GM21529 (cell line): ENCODE data around the gene SGCA.

Source experiments
- ATAC-seq: cut with Tn5 transposase; IDR thresholded peaks from one replicate; pipeline ENCODE4 v1.9.1; 2021; ENCODE audit not compliant: unreplicated experiment

SGCA gene

DNA sequence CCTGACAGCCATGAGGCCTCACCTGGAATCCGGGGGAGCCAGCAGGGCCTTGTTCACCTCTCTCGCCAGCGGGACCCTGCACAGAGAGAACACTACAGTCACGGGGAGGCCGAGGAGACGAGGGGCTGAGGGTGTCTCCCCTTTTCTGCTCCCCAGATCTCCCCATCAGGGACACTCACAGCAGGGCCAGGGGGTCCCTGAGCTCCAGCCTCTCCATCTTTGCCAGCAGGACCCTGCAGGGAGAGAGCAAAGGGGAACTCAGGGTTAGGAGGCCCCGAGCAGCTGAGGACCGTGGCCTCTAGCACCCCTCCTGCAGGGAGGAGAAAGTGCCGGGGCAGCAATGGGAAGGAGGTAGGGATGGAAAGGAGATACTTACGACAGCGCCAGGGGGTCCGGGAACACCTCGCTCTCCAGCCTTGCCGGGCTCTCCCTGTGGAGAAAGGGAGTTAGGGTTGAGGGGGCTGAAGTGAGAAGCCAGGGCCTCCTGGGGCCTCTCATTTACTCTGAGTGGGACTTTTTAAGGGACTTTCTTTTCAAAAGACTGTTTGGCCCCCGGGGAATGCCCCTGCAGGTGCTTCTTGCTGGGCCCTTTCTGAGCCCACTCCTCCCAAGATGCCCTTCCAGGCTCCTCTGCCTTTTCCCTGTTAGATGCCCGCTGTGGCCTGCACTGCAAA, 26.9 kb downstream of the SGCA start:
- no peak for ATAC-seq

DNA sequence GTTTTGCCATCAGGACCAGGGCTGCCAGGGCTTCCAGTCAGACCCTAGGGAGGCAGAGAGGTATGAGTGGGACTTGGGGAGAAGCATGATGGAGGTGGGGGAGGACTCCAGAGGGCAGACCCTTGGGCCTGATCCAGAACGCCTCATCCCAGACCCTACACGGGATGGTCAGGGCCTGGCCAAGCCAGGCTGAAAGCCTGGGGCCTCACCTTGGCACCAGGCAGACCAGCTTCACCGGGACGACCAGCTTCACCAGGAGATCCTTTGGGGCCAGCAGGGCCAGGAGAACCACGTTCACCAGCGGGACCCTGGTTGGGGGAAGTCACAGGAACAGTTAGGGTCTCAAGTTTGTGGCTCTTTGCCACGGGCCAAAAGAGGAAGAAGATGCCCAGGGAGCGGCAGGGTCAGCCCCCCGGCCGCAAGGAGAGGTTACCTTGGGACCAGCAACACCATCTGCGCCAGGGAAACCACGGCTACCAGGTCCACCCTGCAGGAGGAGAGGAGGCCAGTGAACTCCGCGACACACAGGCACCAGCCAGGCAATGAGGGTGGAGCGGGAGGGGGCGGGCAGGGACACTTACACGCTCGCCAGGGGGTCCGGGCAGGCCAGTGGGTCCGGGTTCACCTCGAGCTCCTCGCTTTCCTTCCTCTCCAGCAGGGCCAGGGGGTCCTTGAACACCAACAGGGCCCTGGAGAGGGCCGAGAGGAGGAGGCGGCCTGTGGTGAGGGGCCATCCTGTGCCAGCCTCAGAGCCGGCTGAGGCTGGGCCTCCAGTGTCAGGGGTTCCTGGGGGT, 28.5 kb downstream of the SGCA start:
- no peak for ATAC-seq

DNA sequence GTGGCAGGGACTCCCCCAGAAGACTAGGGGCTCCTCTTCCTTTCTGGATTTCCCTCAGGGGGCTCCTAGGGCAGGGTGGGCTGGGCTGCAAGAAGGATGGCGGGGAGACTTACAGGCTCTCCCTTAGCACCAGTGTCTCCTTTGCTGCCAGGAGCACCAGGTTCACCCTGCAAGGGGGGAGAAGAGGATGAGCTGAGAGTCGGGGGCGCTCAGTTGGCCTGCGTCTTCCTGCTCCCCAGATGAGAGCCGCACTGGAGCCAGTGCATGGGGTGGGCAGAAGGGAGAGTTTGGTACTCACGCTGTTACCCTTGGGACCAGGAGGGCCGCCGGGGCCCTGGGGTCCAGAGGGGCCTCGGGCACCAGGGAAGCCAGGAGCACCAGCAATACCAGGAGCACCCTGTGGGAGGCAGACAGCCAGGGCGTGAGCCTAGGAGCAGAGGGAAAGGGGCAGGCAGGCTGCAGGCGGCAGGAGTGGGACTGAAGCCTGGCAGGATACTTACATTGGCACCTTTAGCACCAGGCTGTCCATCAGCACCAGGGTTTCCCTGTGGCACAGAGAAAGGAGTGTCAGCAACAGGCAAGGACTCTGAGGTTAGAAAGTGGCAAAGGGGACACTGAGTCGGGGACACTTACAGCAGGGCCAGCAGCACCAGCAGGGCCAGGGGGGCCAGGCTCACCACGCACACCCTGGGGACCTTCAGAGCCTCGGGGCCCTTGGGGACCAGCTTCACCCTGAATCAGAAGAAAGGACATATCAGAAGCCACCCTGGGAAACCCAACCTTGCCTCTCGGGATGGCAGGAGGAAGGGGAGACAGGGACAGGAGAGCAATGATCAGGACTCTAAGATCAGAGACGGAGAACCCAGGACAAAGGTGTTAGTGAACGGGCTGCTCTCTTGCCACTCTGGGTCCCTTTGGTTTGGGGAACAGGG, 29.4 kb downstream of the SGCA start:
- ATAC-seq, result no peak

DNA sequence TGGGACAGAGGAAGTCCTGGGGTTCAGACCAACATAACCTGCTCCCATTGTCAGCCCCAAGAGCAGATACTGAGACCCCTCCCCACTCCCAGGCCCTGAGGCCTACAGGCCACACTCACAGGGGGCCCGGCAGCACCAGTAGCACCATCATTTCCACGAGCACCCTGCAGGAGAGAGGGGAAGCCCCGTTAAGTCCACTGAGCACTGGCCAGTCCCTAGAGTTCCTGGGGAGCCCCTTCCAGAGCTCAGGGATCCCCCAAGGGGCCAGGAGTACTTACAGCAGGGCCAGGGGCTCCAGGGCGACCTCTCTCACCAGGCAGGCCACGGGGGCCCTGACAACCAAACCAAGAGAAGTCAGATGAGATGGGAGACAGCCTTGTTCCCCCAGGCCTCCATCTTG, 30.2 kb downstream of the SGCA start:
- ATAC-seq, result no peak

DNA sequence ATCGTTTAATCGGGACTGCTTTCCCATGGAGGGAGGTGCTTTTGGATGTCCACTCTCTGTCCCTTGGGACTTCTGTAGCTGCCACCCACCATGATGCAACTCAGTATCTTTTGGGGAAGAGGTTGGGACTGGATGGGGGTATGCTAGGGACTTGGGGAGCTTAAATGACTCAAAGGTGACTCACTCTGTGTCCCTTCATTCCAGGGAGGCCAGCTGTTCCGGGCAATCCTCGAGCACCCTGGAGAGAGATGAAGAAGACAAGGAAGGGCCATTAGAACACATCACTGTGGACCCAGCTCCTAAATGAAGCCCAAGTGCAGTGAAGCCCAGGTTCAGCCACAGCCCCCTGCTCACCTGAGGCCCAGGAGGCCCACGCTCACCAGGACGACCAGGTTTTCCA, 31.0 kb downstream of the SGCA start:
- ATAC-seq, result no peak

DNA sequence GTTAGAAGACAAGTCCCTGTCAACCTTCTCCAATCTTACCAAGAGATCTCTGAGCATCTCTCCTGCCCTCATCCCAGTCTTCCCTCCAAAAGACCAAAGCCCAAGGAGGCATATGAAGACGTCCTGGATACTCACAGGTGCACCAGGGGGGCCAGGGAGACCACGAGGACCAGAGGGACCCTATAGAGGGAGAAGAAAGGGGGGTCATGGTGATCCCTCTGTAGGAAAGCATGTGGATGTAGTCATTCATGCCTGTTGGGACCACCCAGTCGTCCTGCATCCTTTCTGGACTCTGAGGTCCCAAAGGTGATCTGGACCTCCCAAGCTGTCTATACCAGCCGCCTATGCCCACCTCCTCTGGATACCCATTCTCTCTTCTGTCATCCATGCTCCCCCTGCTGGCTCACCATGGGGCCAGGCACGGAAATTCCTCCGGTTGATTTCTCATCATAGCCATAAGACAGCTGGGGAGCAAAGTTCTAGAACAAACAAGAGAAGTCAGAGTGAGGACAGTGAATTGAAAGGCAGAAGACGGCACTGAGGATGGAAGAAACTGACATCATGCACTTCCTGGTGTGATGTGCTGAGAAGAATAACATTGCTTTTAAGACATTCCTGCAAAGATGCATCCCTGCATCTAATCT, 32.3 kb downstream of the SGCA start:
- no peak for ATAC-seq

DNA sequence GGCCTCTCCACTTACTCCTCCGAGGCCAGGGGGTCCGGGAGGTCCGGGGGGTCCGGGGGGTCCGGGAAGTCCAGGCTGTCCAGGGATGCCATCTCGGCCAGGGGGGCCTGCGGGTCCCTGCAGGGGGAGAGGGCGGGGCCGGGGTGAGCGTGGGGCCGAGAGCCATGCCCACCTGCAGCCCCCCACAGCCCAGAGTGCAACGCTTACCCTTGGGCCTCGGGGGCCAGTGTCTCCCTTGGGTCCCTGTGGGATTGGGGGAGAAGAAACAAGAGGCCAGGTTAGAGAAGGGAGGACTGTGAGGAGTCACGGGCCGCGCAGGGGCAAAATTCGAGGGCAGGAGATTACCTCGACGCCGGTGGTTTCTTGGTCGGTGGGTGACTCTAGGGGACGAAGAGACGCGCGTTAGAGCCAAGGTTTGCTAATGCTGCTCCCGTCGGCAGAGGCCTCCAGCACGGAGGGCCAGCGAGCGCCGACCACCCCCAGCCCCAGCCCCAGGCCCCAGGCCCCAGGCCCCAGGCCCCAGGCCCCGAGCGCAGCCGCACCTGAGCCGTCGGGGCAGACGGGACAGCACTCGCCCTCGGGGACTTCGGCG, 33.5 kb downstream of the SGCA start:
- no peak for ATAC-seq

DNA sequence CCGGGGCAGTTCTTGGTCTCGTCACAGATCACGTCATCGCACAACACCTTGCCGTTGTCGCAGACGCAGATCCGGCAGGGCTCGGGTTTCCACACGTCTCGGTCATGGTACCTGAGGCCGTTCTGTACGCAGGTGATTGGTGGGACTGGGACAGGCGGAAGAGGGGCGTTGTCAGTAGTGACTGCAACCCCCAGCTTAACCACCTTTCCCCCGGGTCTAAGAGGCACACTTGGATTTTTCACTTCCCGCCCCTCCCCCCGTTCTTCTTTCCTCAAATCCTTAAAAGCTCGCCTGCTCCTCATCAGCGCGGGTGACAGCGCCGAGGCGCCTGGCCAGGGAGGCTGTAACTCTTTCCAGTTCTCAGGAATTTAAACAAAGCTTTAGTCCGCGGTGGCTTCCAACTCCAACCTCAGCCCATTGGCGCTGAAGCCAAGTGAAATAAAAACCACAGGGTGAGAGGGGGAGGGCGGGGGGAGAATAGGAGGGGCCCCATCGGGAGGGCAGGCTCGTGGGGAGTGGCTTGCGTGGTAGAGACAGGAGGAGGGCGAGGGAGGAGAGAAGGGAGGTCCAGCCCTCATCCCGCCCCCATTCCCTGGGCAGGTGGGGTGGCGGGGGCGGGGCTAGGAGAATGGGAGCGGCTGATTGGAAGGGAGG, 34.1 kb downstream of the SGCA start:
- ATAC-seq, result no peak

DNA sequence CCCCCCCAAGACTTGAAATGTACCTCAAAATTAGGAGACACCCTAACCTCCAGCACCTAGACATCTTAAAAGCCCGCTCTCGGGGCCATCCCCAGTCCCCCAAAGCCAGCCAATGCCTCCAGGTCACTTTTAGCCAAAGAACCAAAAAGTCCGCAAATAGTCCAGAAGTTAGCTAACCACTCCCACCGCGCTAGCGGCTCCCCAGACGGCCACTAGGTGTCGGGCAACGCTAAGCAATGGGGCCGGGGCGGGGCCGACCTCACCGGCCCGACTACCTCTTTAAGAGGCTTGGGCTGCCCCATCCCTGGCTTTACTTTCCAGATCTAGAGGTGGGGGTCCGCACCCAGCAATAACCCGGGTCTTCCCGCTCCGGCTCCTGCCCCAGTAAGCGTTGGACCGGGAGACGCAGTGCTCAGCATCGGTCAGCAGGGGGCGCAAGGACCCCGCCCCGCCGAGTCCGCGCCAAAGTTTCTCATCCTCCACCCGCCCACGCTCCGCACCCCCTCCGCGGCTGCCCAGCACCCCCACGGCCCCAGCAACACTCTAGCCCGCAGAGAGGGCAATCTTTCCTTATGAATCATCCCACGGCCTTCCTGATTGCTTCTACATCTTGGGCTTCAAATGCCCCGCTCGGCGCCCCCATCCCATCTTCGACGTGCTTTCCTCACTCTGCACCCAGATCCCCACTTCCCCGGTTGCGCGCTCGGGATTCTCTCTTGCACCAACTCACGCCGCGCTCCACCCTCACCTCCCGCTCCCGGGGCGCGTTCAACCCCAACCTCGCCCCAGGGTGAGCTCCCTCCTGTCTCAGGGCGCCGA, 34.9 kb downstream of the SGCA start:
- no peak for ATAC-seq

DNA sequence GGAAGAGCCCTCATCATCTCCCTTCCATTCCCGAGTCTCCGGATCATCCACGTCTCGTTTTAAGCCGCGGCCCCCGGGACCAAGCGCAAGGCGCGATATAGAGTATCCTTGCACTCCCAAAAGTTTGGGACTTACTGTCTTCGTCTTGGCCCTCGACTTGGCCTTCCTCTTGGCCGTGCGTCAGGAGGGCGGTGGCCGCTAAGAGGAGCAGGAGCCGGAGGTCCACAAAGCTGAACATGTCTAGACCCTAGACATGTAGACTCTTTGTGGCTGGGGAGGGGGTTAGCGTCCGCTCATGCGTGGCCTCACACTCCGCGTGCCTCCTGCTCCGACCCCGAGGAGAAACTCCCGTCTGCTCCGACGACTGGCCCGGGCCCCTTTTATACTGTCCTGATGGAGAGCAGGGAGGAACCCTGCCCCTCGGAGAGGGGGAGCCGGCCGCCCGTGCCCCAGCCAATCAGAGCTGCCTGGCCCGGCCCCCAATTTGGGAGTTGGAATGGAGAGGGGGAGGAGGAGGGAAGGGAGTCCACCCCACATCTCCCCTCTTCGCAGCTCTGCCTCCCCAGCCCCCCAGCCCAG, 35.6 kb downstream of the SGCA start, which contains the start of gene COL1A1:
TSS of gene COL1A1 (minus strand) at position 356 of the 579 bp plus-strand sequence. CDS start at position 238, 118 bp downstream.
- no peak for ATAC-seq

DNA sequence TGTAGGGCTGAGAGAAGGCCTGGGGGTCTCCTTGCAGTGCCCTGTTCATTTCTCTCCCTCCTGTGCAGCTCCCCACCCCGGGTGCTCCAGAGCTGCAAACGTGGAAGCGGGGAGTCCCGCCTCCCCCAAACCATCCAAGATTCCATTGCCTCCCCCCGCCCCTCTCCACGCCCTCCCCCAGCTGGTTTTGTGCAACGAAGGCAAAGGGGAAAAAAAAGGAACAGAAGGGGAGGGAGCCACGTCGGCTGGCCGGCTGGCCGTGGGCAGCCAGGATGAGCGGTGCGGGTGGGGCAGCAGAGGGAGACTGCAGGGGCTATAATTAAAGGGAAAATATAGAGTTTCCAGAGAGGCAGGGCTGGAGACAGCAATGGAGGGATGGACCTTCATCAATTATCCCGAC, 37.3 kb downstream of the SGCA start:
- no peak for ATAC-seq

DNA sequence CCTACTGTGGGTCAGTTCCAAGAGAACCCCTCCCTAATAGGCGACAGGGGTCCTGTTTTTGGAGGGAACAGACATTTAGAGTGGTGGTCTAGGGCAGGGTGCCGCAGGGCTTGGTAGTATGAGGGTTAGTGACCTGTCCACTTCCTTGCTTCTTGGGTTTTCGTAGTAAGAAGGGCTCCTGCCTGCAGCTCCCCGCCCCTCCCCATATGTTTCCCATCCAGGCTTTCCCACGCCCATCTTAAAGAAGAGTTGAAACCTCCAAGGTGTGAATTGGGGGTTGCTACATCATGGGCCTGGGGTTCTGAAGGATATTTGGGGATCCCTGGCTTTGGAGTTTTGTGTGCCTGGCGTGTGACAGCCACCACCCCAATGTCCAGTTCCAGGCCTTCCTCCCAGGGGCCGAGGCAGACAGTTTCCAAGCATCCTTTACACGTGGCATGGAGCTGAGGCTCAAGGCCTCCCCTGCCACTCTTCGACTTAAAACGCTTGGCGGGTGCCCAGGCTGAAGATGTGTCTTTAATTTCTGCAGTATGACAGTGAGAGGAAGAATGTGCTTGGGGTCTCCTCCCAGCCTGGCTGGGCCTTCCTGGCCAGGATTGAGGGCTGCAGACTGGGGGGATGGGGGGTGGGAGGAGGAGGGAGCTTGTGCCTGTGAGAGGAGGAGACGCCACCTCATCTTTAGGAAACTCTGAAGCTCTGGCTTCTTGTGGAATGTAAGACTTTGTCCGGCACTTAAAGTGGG, 38.0 kb downstream of the SGCA start:
- ATAC-seq, result no peak

DNA sequence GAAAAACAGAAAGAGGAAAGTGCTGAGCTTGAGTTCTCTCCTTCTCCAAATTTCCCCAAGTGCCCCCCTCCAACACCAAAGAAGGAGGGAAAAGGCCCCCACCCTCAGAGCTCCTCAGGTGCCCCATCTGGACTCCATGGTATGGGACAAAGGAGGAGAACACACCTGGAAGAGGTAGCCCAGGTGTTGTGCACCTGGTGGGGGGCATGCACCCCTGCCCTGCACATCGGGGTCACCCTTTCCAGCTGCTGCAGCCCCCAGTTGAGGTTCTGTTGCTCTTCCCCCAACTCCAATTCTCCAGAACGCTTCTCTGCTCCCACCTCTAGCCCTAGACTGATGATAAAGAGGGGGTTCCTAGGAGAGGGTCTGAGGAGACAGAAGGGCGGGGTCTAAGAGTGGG, 38.6 kb downstream of the SGCA start:
- ATAC-seq, result no peak

DNA sequence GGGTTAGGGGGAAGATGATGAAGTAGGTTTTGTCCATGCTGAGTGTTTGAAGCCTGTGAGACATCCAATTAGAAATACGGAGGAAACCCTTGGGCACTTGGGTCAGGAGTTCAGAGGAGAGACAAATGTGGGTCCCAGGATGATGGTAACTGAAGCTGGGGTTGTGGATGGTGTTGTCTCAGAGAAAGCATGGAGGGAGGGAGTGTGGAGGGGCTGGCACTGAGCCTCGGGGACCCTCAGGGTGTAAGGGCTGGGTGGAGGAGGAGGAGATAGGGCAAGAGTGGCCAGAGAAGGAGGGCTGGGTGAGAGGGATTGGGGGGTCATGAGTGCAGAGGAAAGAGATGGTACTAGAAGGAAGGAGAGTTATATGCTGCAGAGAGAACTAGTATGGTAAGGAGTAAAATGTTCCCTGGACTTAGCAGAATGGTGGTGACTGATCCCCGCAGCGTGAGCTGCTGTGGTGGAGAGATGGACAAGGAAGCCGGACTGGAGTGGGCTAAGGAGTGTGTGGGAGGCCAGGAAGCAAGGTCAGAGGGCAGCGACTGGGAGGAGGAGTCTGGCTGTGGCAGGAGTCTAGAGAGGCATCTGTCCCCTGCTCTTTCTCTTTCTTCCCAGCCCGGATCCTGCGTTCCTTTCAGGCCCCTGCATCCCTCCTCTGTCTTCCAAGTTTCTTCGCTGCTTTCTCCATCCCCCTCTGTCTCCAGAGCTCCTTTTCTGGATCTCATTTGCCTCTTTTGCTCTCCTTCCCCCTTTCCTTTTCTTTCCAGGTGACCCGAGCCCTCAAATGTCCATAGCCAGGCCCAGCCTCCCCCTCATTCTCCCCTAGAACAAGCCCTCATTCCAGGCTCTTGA, 39.5 kb downstream of the SGCA start:
- ATAC-seq, result no peak

DNA sequence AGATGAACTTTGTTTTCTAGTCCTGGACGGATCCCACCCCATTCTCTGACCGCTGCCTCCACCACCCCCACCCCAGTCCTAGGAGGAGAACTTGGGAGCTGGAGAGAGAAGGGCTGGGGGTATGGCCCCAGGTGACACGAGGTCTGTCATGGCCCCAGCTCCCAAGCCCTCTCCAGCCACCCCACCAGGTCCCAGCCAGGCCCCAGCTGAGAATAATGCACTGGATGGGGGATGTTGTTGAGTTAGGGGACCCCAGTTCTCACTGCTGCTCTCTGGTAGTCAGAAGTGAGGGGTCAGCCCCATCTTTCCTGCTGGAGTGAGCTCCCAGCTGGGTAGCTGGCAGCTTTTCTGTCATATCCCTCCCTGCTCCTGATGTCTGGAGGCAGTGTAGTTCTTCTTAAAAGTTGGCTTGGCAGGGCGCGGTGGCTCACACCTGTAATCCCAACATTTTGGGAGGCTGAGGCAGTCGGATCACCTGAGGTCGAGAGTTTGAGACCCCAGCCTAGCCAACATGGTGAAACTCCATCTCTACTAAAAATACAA, 40.2 kb downstream of the SGCA start:
- no peak for ATAC-seq

DNA sequence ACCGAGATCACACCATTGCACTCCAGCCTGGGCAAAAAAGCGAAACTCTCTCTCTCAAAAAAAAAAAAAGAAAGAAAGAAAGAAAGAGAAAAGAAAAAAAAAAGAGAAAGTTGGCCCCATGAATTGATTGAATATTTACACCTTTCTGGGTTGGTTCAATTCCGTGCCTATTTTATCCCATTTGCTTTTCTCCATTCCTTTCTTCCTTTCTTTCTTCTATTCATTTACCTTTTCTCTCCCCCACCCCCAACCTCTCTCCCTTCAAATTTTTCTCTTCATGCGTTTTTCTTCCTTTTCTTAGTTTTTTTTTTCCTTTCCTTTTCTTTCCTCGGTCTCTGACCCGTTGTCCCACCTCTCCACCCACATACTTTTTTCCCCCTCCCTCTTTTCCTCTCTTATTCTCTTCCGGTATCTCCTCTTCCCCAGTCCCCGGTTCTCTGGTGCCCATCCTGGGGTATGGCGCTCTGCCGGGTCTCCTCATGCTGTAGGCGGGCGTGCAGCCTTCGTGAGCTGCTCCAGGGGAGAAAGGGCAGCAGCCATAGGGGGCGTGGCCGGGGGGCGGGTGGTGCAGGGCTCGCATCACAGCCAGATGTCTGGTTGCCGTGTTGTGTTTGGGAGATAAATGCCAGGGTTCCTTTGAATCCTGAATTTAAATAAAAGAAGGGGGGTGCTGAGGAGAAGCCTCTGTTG, 40.9 kb downstream of the SGCA start:
- no peak for ATAC-seq
